Vagina (tissue), 2 donors: ENCODE results near the gene GNAT1. TPM values are rescaled to one million over a fixed set of nuclear protein-coding genes. Genes with fewer than 3 reads are reported as not detected.

ENCODE experiments used
- DNase-seq, 2 donors: peaks; one replicate each; pipeline ENCODE4 v3.0.0-alpha.2; 2017; ENCODE audit errors: extremely low spot score in 2 of 2
- H3K27ac ChIP-seq: fragments of 200-600 bp; sonication (generic); one replicate; pipeline ENCODE4 v1.5.1; 2019
- H3K27me3 ChIP-seq: fragments of 200-600 bp; sonication (generic); one replicate; pipeline ENCODE4 v1.5.1; 2019
- H3K36me3 ChIP-seq, 2 donors: fragments of 200-600 bp; sonication (generic); one replicate each; pipeline ENCODE4 v1.5.1; 2017 to 2019
- H3K4me1 ChIP-seq: fragments of 200-600 bp; sonication (generic); one replicate; pipeline ENCODE4 v1.5.1; 2019
- H3K4me3 ChIP-seq, 2 donors: fragments of 200-600 bp; sonication (generic); 1 replicate in 1 of 2; 2 replicates in 1 of 2; pipeline ENCODE4 v1.5.1; 2016 to 2019
- H3K9me3 ChIP-seq: fragments of 200-600 bp; sonication (generic); one replicate; pipeline ENCODE4 v1.5.1; 2019
- CTCF ChIP-seq, 3 experiments: fragments of 450-650 bp in 2 of 3; fragments of 200-600 bp in 1 of 3; sonication (generic) in 1 of 3; IDR thresholded peaks; one replicate each; pipeline ENCODE4 v1.5.1; 2017 to 2019; ENCODE audit warnings: antibody characterized with exemption in 3 of 3, mild to moderate bottlenecking in 2 of 3, moderate library complexity in 2 of 3
- POLR2A ChIP-seq, 2 donors: fragments of 450-650 bp; IDR thresholded peaks; one replicate each; pipeline ENCODE4 v1.6.1; 2017; ENCODE audit warnings: antibody characterized with exemption in 2 of 2, mild to moderate bottlenecking in 2 of 2, moderate library complexity in 2 of 2
- POLR2AphosphoS5 ChIP-seq, 2 donors: sonication (generic); formaldehyde crosslinking; IDR thresholded peaks; one replicate each; pipeline ENCODE4 v1.9.0; 2017; ENCODE audit warnings: antibody characterized with exemption in 2 of 2, mild to moderate bottlenecking in 2 of 2, low read depth in 1 of 2; ENCODE audit not compliant: insufficient read depth in 1 of 2
- intact Hi-C: fragments of 100-400 bp; cut with DNase I; formaldehyde crosslinking; loops from one replicate; pipeline ENCODE4 v1.15.1; 2023
- total RNA-seq: library from RNA; depleted of rRNA; stranded (reverse); fragments of >200 nt; gene quantifications from one replicate; pipeline ENCODE4 v1.2.3, GENCODE V29; 2016

Gene GNAT1
- total RNA-seq, 1 donor from 2014 or later: not detected

- Histone ChIP-seq H3K4me1 (peaks cover 62% of the 10 kb centered on the region), H3K4me3 (peak overlapping the region; percentile 87 to 97), H3K36me3 (no peaks in the 10 kb centered on the region), H3K27ac (peak overlapping the region; percentile 92), H3K9me3 (no peaks in the 10 kb centered on the region), H3K27me3 (no peaks in the 10 kb centered on the region)
- DNase-seq: no peak
- intact Hi-C loops: no loop called here
- TF ChIP-seq CTCF (IDR thresholded peaks at IDR 0.05) (no peak), POLR2AphosphoS5 (IDR thresholded peaks at IDR 0.05; ENCODE audit: insufficient read depth in 1 of 2, low read depth in 1 of 2) (no peak), POLR2A (IDR thresholded peaks at IDR 0.05) (no peak)
Measured at GRCh38 chr3:50236484-50237132, 45.2 kb downstream of the GNAT1 start.

GRCh38 chr3:50237133-50237651, 45.8 kb downstream of the GNAT1 start:
- H3K36me3 ChIP-seq: no peaks in the 10 kb centered on the region
- intact Hi-C loops: no loop called here
- DNase-seq: no peak
- peak overlapping the region; percentile 87 to 97 for H3K4me3 ChIP-seq
- no peak for TF ChIP-seq POLR2AphosphoS5 (IDR thresholded peaks at IDR 0.05; ENCODE audit: insufficient read depth in 1 of 2, low read depth in 1 of 2)
- TF ChIP-seq CTCF (IDR thresholded peaks at IDR 0.05): no peak
- no peak for TF ChIP-seq POLR2A (IDR thresholded peaks at IDR 0.05)
- no peaks in the 10 kb centered on the region for H3K9me3 ChIP-seq
- peaks cover 67% of the 10 kb centered on the region for H3K4me1 ChIP-seq
- H3K27ac ChIP-seq: peak overlapping the region; percentile 92
- H3K27me3 ChIP-seq: no peaks in the 10 kb centered on the region

GRCh38 chr3:50237754-50238548, 46.5 kb downstream of the GNAT1 start:
- no peaks in the 10 kb centered on the region for H3K9me3 ChIP-seq
- no peaks in the 10 kb centered on the region for H3K36me3 ChIP-seq
- peak; percentile 48 to 71 for TF ChIP-seq POLR2AphosphoS5 (IDR thresholded peaks at IDR 0.05; ENCODE audit: insufficient read depth in 1 of 2, low read depth in 1 of 2)
- TF ChIP-seq CTCF (IDR thresholded peaks at IDR 0.05): no peak
- TF ChIP-seq POLR2A (IDR thresholded peaks at IDR 0.05): peak in 1 of 2 donors; percentile 25
- intact Hi-C loops: no loop called here
- no peak for DNase-seq
- peaks cover 75% of the 10 kb centered on the region for H3K4me1 ChIP-seq
- peak overlapping the region; percentile 92 for H3K27ac ChIP-seq
- H3K27me3 ChIP-seq: no peaks in the 10 kb centered on the region
- peak overlapping the region; percentile 87 to 97 for H3K4me3 ChIP-seq

- DNase-seq: no peak
- H3K4me3 ChIP-seq: peak overlapping the region; percentile 87 to 97
Measured at GRCh38 chr3:50238549-50239026, 47.2 kb downstream of the GNAT1 start.

More at GRCh38 chr3:50238549-50239026, 47.2 kb downstream of the GNAT1 start:
- Histone ChIP-seq H3K27me3 (no peaks in the 10 kb centered on the region), H3K27ac (peak overlapping the region; percentile 92), H3K9me3 (no peaks in the 10 kb centered on the region), H3K4me1 (peaks cover 81% of the 10 kb centered on the region), H3K36me3 (no peaks in the 10 kb centered on the region)
- intact Hi-C loops: no loop called here
- TF ChIP-seq CTCF (IDR thresholded peaks at IDR 0.05) (no peak), POLR2A (IDR thresholded peaks at IDR 0.05) (no peak), POLR2AphosphoS5 (IDR thresholded peaks at IDR 0.05; ENCODE audit: insufficient read depth in 1 of 2, low read depth in 1 of 2) (no peak)
